Stimulated activated CD4-positive, alpha-beta T cell treated with anti-CD3 and anti-CD28 coated beads, Interleukin-12 subunit alpha, Interleukin-12 subunit beta, amount 100 ng/mL, for 4 hours (primary cell): ENCODE results near the gene TRNP1.
A peak's percentile ranks its signal among the peaks of the same experiment; 100 is the strongest.
"Not testable (repeated sequence)": the region's sequence is repeated elsewhere in the genome, so short reads cannot be mapped to it uniquely, and the experiment has no call there.

Experiments
- DNase-seq: peaks from one replicate; pipeline ENCODE4 v3.0.0-alpha.2; 2020

Gene TRNP1, protein sequence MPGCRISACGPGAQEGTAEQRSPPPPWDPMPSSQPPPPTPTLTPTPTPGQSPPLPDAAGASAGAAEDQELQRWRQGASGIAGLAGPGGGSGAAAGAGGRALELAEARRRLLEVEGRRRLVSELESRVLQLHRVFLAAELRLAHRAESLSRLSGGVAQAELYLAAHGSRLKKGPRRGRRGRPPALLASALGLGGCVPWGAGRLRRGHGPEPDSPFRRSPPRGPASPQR

DNA sequence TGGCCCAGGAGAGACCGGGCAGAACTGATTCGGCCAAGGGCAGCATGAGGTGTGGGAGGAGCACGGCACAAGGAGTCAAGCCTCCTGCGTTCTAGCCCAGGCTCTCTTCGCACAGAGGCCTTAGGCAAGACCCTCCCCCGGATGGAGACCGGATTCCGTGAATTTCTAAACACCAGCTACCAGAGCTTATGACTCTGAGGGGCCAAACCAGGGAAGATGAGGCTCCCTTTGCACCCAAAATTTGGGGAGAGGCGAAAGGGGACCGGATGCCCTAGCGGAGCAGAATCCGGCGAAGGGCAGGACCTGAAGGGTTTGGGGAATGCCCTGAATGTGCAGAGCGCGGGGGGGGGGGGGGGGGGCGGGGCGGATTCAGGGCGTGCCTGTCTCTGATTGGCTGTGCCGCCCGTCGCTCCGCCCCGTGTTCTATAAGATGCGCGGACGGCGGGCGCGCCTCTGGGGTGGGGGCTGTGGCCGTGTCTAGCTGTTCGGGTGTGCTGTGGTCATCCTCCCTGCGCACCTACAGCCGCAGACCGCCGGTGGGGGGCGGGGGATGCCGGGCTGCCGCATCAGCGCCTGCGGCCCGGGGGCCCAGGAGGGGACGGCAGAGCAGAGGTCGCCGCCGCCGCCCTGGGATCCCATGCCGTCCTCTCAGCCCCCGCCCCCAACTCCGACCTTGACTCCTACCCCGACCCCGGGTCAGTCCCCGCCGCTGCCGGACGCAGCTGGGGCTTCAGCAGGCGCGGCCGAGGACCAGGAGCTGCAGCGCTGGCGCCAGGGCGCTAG, at the start of gene TRNP1:
Gene TRNP1, plus strand, starts transcription at position 456 of the 783 bp plus-strand sequence. Its CDS starts 95 bp downstream, at position 551.
- peak; percentile 72 for DNase-seq

DNA sequence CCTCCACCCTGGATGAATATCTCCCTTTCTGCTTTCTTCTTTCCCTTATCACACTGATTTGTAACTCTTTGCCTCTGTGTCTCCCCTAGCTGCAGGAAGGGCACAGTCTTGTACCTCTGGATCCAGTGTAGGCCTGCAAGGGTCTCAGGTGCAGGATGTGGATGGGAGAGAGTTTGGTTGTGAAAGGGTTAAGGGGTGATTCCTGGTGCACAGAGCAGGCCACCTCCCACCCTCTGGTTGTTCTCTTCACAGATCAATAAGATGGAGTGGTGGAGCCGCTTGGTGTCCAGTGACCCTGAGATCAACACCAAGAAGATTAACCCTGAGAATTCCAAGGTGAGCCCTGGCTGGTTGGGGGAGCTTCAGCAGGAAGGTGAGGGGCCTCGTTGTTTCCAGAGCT, 48.4 kb upstream of the TRNP1 start:
- DNase-seq: no peak

GRCh38 chr1:26945728-26946127, 47.8 kb upstream of the TRNP1 start:
- DNase-seq: no peak

DNA sequence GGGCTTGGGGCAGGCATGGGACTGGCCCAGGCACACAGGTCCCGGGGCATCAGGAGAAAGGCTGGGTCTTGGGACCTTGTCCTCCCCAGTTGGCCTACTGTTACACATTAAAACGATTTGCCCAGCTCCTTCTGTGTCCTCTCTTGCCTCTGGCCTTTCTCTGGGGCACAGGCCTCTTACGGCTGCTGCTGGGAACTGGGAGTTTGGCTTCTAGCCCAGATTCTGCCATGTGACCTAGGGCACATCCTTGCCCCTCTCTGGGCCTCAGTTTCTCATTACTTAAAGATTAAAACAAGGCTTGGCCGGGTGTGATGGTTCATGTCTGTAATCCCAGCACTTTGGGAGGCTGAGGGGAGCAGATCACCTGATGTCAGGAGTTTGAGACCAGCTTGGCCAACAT, 47.2 kb upstream of the TRNP1 start:
- DNase-seq: no peak

GRCh38 chr1:26948725-26949057, 44.8 kb upstream of the TRNP1 start:
- not testable (repeated sequence) for DNase-seq

DNA sequence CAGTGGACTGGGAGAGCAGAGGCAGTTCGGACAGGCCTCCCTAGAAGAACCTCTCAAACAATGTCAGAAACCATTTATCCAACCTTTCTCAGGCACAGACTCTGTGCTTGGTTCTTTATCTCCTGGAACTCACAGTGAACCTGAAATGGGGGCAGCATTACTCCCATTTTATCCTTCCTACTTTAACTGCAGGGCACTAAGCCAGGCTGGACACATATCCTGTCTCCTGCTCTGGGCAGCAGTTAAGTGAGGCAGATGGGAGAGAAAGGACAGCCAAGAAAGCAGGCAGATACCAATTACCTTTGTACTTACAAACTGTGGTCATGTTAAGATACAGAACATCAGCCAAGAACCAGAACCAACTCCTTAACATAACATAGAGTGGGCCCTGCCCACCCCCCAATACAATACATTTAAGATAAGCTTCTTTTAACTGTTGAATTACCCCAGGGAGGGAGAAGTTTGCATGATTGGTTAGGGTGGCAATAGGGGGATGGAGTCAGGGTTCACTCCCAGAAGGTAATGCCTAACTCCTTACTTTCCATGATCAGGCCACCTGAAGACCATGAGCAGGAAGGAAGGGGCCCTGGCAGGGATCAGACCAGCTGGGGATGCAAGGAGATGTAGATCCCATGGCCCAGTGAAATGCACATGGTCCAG, 44.1 kb upstream of the TRNP1 start:
- no peak for DNase-seq

GRCh38 chr1:26949926-26950319, 43.6 kb upstream of the TRNP1 start:
- no peak for DNase-seq

DNA sequence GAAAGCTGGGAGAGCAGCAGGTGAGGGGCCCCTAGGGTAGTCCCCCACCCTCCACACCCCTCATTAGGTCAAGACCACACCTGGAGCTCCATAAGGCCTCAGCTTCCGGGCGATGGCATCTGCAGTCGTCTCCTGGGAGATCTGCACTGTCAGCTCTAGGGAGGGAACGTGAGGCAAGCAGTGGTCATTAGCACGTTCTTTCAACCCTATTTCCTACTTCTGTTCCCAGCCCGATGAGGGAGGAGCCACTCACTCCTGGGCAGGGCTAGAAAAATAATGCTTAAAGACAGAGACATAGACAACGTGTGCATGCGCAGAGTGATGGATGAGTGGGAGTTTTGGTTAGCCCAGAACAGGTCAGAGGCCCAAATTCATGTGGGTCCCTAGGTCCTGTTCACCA, 42.9 kb upstream of the TRNP1 start:
- DNase-seq: no peak

DNA sequence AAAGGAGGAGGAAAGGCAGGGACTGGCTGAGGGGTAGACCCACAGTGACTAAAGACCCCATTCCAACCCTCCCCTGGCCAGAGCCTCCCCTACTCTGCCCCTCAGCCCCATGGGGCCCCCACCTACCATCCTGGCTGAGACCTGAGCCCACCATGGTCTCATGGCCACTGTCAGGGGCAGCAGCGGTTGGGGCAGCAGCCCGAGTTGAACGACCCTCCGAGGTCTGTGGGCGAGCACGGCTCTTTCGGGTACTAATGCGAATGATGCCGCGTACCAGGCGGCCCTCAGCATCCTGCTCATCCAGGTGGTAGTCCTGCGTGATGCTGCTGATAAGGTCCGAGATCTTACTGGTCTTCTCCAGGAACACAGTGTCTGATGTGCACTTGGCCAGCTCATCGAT, 42.3 kb upstream of the TRNP1 start:
- DNase-seq: no peak

DNA sequence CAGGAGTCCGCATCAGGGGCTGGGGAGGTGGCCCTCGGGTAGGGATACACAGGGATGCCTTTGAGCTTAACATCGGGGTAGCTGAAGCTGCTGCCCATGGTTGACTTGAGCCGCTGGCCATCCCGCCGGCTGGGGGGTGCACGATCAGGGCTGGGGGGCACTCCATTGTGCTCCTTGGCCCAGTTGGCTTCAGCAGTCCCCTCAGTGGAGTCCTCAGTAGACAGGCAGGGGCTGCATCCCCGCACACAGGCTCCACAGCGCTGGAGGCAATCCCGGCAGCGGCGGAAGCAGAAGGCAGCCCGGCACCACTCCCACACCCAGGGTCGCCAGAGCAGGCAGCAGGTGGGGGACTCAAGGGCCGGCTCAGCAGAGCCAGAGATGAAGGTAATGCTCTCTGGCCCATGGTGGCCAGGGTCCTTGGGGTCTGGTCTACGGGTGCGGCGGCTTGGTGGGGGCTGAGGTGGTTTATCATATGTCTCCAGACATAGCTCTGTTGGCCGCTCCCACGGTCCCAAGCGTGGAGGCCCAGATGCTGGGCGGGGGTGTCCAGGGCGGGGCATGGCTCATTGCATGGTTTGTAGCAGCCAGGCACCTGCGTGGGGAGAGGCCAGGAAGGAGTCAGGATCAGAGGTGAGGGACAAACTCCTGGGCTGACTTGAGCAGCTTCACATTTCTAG, 41.5 kb upstream of the TRNP1 start:
- DNase-seq: no peak

- DNase-seq: no peak
Observed at GRCh38 chr1:26953374-26953773, 40.1 kb upstream of the TRNP1 start.

DNA sequence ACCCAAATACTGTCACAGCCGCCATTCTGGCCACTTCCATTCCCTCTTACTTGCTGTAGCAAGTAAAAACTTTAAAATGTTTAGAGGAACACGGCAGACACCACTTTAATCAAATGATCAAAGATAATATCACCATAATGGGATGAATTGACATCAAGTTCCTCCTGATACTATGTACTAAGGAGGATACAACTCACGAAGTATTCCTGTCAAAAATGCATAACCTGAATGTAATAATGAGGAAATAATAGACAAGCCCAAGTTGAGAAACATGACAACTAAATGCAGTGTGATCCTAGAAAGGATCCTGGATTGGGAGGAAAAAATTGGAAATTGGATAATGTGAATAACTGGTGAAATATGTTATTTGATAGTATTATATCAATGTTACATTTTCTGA, 37.2 kb upstream of the TRNP1 start:
- DNase-seq: no peak

DNA sequence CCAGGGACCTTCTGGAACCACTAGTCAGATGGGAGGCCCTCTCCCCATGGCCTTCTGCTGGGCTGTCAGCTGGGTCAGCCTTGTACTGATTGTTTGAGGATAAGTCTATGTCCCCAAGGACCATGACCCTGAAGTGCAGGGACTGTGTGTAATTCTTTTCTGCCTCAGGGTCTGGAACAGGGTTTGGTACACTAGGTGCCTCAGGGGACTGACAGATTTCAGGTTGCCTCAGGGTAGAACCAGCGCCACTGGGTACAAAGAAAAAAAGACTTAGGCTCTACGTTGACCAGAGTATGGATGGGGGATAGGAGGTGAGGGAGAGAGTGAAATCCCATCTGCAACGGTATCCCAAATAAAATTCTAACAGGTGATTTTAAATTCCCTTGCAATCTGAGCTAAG, 36.2 kb upstream of the TRNP1 start:
- DNase-seq: no peak

DNA sequence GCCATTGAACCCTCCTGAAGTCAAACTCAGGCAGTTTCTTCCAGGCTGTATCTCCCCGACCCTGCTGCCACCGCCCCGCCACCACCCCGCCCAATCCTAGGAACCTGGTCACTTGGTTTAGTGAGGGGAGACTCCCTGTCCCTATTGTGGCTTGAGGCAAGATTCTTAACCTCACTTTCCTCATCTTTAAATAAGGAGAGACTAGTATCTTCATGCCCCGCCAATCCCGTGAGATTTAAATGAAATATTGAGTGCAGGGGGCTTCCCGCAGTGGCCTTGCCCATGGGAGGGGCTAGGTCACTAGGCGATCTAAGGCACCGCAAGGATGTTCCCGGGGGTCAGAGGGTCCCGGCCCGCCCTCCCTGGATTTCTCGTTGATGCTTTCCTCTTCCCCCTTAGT, 34.2 kb upstream of the TRNP1 start:
- DNase-seq: no peak

GRCh38 chr1:26959722-26960624, 33.5 kb upstream of the TRNP1 start, which contains the start of gene KDF1:
Gene KDF1, minus strand, starts transcription at chr1:26960468. Its CDS starts 8,088 bp downstream, at chr1:26952380.
- peak; percentile 35 for DNase-seq

- DNase-seq: no peak
Observed at GRCh38 chr1:26960625-26960966, 32.9 kb upstream of the TRNP1 start.

DNA sequence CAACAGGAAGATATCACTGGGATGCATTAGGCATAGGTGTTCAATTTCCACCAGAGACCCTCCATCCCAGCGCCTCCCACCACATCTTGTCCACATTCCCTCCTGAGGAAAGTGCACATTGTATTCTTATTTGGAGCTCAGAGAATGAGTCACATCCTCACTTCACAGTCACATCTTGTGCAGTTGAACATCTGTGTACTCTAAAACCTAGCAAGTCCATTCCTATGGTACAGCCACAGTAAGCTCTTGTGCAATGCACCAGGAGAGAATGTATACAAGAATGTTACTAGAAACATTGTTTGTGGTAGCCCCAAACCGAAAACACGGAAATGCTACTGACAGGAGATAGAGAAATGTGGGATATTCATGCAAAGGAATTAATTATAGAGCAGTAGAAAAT, 31.7 kb upstream of the TRNP1 start:
- DNase-seq: no peak

DNA sequence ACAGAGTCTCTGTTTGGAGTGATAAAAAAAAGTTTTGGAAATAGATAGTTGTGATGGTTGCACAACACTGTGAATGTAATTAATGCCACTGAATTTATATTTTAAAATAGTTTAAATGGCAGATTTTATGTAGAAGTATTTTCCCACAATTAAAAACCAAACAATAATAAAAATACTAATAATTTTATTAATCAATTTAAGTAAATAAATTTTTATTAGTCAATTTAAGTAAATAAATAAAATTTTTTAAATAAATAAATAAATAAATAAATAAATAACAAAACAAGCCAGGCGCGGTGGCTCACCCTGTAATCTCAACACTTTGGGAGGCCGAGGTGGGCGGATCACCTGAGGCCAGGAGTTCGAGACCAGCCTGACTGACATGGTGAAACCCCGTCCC, 28.3 kb upstream of the TRNP1 start:
- DNase-seq: no peak

GRCh38 chr1:26965628-26966027, 27.9 kb upstream of the TRNP1 start:
- no peak for DNase-seq

GRCh38 chr1:26970810-26971209, 22.7 kb upstream of the TRNP1 start:
- no peak for DNase-seq

DNA sequence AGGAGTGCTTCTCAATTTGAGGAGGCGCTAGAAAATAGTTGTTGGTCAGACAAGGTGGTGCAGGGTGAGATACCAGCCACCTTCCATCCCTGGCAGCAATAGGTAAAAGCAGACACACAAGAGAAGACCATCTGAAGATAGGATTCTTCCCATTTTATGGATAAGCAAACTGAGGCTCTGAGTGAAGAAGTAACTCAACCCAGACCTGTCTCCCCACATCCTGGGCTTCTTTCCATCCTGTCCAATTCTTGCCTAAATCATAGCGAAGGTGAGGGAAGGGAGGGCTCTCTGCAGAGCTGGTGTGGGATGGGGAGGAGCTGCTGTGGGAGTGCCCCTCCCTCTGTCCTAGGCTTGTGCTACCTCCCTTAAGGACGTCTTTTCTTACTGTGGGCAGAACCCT, 21.9 kb upstream of the TRNP1 start:
- no peak for DNase-seq

DNA sequence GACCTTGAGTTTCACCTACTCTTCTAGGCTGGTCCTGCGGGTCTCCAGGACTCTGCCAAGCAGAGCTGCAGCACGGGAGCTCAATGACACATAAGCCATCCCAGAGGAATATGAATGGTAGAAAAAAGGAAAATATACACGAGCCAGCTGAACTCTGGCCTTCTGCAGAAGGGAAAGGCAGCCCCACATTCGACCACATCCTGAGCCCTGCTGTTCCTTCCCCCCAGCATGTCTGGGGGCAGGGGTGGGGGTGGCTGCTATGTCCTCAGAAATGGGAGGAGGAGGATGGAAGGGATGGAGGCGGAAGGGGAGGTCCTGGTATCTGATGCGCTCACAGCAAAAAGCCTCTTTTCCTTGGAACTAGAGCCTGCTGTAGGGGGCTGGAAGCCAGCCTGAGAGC, 21.1 kb upstream of the TRNP1 start:
- no peak for DNase-seq

DNA sequence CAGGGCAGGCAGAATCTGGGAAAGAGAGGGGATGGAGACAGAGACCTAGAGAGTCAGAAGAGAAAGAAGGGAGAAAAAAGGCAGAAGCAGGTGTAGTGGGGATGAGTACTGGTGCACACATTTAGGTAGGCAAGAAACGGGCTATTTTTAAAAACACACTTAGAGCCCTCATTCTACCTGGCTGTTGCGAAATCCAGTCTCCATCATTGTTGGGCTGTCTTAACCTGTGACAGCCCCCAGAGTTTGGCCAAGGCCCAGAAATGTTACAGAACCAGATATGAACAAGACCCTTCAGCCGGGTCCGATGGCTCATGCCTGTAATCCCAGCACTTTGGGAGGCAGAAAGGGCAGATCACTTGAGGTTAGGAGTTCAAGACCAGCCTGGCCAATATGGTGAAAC, 20.7 kb upstream of the TRNP1 start:
- DNase-seq: no peak
